Measurements from ENCODE around the gene DIPK2A. TPM values are rescaled to one million over a fixed set of nuclear protein-coding genes. Genes with fewer than 3 reads are reported as not detected.
A peak's percentile ranks its signal among the peaks of the same experiment; 100 is the strongest.

DIPK2A gene
- total RNA-seq, 1 donor from 2014 or later = 52.0 TPM

GRCh38 chr3:143975554-143976152 lies 4.0 kb downstream of the DIPK2A start:
- no peak for DNase-seq (ENCODE audit: low spot score in 2 of 2, unreplicated experiment in 2 of 2)
- Mint-ChIP-seq H3K4me1 (peaks cover 34% of the 10 kb centered on the region), H3K4me3 (peak overlapping the region; percentile 94), H3K36me3 (no peaks in the 10 kb centered on the region), H3K9me3 (no peaks in the 10 kb centered on the region), H3K27me3 (ENCODE audit: low read depth) (no peaks in the 10 kb centered on the region), H3K27ac (peak overlapping the region; percentile 12)
- TF ChIP-seq, protein P1, sequence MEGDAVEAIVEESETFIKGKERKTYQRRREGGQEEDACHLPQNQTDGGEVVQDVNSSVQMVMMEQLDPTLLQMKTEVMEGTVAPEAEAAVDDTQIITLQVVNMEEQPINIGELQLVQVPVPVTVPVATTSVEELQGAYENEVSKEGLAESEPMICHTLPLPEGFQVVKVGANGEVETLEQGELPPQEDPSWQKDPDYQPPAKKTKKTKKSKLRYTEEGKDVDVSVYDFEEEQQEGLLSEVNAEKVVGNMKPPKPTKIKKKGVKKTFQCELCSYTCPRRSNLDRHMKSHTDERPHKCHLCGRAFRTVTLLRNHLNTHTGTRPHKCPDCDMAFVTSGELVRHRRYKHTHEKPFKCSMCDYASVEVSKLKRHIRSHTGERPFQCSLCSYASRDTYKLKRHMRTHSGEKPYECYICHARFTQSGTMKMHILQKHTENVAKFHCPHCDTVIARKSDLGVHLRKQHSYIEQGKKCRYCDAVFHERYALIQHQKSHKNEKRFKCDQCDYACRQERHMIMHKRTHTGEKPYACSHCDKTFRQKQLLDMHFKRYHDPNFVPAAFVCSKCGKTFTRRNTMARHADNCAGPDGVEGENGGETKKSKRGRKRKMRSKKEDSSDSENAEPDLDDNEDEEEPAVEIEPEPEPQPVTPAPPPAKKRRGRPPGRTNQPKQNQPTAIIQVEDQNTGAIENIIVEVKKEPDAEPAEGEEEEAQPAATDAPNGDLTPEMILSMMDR (IDR thresholded peaks at IDR 0.05; ENCODE audit: unreplicated experiment) = peak; percentile 81

DNA sequence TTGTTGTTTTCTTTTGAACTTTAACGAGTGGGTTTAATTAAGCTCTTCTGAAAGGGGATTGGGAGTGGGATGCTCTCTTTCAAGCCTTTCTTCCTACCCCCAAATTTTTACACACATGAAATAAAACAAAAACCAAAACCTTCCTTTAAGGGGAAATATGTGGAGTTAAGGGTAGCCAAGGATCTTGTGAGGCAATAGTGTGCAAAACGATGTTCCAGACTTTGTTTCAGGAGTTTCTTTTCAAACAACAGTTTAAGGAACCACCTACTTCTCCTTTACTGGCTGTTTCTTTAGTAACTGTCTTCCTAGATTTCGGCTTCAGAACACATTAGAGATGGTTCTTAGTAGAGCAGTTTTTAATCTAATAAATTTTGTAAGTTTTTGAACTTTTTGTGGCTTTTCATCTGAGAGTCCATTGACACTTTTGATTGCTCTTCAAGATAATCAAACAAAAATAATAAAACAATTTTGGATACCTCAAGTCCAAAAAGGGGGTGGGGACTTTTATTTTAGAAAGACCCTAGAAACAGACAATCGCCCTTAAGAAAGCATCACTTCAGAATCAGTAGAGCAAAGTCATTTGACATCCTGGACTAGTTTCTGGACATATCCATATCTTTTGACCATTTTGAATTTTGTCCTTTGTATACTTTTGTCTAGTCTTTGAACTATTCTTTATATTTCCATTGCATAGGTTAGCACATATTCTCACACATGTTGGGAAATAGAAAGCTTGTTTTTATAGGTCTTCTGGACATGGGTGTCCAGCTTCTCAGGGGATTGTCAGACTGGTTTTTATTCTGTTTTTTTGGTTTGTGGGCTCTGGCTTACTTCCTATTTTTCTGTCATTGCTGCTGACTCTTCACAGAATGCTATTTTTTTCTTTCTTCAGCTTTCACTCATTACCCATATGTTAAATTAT lies 6.0 kb downstream of the DIPK2A start:
- TF ChIP-seq, protein P1 (IDR thresholded peaks at IDR 0.05; ENCODE audit: unreplicated experiment) = no peak
- H3K27me3 Mint-ChIP-seq (ENCODE audit: low read depth) = no peaks in the 10 kb centered on the region
- peak overlapping the region; percentile 71 for H3K27ac Mint-ChIP-seq
- H3K36me3 Mint-ChIP-seq = peaks cover 14% of the 10 kb centered on the region
- no peak for DNase-seq (ENCODE audit: low spot score in 2 of 2, unreplicated experiment in 2 of 2)
- peaks cover 10% of the 10 kb centered on the region for H3K9me3 Mint-ChIP-seq
- peaks cover 33% of the 10 kb centered on the region for H3K4me1 Mint-ChIP-seq
- peak overlapping the region; percentile 51 for H3K4me3 Mint-ChIP-seq

- TF ChIP-seq, protein P1 (IDR thresholded peaks at IDR 0.05; ENCODE audit: unreplicated experiment) = no peak
- H3K36me3 Mint-ChIP-seq = peaks cover 20% of the 10 kb centered on the region
- H3K4me3 Mint-ChIP-seq = peak overlapping the region; percentile 15
- no peaks in the 10 kb centered on the region for H3K27me3 Mint-ChIP-seq (ENCODE audit: low read depth)
- H3K9me3 Mint-ChIP-seq = peaks cover 17% of the 10 kb centered on the region
- no peak for DNase-seq (ENCODE audit: low spot score in 2 of 2, unreplicated experiment in 2 of 2)
- H3K4me1 Mint-ChIP-seq = peaks cover 33% of the 10 kb centered on the region
- H3K27ac Mint-ChIP-seq = peak overlapping the region; percentile 71
Measured at GRCh38 chr3:143978263-143978631, 6.6 kb downstream of the DIPK2A start.

- no peak for DNase-seq (ENCODE audit: low spot score in 2 of 2, unreplicated experiment in 2 of 2)
- Mint-ChIP-seq H3K4me1 (peaks cover 30% of the 10 kb centered on the region), H3K27me3 (ENCODE audit: low read depth) (no peaks in the 10 kb centered on the region)
Measured at GRCh38 chr3:143979041-143979440, 7.4 kb downstream of the DIPK2A start.

DNA sequence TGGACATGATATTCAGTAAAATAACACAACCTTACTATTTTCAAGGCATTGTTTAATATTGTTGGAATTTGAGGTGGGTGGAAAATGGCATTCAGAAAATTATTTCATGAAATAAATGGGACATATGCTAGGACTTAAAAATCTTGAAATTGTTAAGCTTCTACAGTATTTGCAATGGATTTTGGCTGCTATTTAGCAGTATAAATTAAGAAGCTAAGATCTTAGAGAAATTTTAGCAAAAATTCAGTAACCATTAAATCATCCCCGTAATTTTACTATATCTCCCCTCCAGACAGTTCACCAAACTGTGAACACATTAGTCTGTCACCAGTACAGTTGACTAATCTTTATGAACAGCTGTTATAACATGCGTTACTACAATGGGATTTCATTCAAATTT lies 8.2 kb downstream of the DIPK2A start:
- Mint-ChIP-seq H3K27ac (no peak overlapping the region), H3K36me3 (peaks cover 28% of the 10 kb centered on the region), H3K4me3 (no peak overlapping the region), H3K9me3 (peaks cover 23% of the 10 kb centered on the region), H3K4me1 (peaks cover 22% of the 10 kb centered on the region), H3K27me3 (ENCODE audit: low read depth) (no peaks in the 10 kb centered on the region)
- TF ChIP-seq, protein P1 (IDR thresholded peaks at IDR 0.05; ENCODE audit: unreplicated experiment) = no peak
- DNase-seq (ENCODE audit: low spot score in 2 of 2, unreplicated experiment in 2 of 2) = no peak

More at GRCh38 chr3:143979041-143979440, 7.4 kb downstream of the DIPK2A start:
- Mint-ChIP-seq H3K27ac (no peak overlapping the region), H3K36me3 (peaks cover 26% of the 10 kb centered on the region), H3K9me3 (peaks cover 22% of the 10 kb centered on the region), H3K4me3 (no peak overlapping the region)
- TF ChIP-seq, protein P1 (IDR thresholded peaks at IDR 0.05; ENCODE audit: unreplicated experiment) = no peak

Measured in mesothelial cell of epicardium (in vitro differentiated cells).